GM19035 (cell line): ENCODE data around the gene SPDYC.
"Not testable (repeated sequence)": the region's sequence is repeated elsewhere in the genome, so short reads cannot be mapped to it uniquely, and the experiment has no call there.

Experiments
- ATAC-seq: cut with Tn5 transposase; IDR thresholded peaks from one replicate; pipeline ENCODE4 v1.9.1; 2021; ENCODE audit not compliant: unreplicated experiment

SPDYC gene

DNA sequence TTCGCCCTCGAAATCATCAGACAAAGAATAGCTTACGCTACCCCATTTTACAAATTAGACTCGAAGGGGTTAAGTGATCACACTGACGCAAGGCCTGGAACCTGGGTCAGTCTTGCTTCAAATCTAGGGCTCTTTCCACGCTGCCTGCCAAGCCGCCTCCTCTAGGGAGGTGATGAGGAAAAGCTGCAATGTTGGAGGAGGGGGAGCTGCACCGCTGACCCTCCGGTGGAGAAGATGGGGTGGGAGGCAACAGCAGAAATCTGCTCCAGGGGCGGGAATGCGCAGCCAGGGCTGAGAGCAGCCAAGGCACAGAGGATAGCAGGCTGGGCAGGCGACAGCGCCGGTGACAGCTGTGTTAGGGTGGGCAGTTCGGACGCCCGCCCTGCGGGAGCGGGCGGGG, 36.3 kb upstream of the SPDYC start:
- ATAC-seq = peak; percentile 1

DNA sequence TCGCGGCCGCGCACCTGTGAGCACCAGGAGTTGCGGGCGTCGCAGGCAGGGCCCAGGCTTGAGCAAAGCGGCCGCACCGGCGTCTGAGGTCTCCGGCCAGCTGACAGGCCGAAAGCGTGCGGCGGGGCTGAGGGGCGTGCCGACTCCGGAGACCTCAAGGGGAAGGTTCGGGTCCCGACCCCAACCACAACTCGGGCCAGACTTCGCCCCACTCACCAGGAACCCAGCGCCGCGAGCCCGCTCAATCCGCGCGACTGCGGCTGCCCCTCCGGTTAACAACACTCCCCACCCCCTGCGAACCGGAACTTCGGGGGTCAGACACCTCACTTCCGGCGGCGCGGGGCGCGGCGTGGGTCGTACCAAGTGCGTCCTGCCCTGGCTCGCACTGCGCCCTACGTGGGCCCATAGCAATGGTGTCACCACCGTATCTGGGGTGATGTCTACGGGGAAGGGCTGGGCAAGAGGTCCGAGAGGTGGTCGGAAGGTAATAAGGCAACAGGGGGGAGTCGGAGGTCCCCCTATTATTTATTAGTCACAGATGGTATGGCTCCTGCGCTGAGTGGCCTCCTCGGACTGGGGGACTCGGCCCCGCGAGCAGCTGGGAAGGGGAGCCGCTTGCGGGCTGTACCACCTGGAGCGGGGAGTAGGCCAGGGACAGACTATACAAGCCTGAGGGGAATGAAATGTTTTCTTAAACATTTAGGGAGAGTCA, 35.6 kb upstream of the SPDYC start, which contains the start of gene SYVN1:
TSS of gene SYVN1 (minus strand) at position 280 of the 712 bp plus-strand sequence. CDS start 918 bp downstream, outside the sequence.
- peak; percentile 64 for ATAC-seq

DNA sequence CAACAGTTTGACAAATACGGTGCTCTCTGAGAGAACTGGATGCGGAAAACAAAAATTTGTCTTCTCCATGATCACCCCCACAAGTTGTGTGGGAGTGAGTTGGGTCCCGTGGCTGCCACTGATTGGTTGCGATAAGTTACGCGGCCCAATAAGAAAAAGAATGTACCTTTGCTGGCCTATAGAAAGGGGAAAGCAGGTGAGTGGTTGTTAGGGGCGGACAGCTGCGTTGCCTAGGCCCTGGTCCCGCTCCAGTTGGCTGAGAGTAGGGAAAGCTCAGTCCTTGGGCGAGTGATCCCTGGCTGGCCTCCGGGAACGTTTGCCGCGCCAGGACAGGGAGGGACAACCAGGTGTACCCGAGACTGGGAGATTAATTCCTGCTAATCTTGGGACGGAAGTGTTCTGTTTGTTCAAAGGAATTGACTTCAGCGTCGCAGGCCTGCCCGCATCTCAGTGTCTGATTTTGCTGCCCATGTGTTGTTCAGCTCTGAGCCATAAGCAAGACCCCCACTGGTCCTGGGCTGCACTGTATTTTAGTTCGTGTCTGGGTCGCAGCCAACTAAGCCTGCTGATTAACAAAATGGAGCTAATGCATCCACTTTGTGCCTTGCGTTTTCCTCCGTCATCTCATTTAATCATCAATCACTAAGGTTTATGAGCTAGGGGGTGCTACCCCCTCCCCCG, 34.9 kb upstream of the SPDYC start:
- ATAC-seq = peak; percentile 74

DNA sequence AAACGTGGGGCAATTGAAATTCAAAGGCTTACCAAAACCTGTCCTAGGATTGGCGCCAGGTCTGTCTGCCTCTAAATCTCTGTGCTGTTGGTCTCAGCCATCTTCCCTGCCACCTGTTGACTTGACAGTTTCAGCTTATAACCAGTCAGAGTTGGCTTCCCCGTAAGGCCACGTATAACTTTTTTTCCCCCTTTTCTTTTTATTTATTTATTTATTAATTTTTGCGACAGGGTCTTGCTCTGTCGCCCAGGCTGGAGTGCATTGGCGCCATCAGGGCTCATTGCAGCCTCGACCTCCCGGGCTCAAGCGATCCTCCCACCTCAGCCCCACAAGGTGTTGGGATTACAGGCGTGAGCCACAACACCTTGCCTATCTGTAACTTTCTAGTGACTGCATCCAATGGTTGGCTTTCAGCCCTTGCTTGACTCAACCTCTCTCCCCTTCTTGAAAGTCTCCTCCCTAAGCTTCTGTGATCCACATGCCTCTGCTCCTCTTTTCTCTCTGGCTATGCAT, 34.3 kb upstream of the SPDYC start:
- no peak for ATAC-seq

DNA sequence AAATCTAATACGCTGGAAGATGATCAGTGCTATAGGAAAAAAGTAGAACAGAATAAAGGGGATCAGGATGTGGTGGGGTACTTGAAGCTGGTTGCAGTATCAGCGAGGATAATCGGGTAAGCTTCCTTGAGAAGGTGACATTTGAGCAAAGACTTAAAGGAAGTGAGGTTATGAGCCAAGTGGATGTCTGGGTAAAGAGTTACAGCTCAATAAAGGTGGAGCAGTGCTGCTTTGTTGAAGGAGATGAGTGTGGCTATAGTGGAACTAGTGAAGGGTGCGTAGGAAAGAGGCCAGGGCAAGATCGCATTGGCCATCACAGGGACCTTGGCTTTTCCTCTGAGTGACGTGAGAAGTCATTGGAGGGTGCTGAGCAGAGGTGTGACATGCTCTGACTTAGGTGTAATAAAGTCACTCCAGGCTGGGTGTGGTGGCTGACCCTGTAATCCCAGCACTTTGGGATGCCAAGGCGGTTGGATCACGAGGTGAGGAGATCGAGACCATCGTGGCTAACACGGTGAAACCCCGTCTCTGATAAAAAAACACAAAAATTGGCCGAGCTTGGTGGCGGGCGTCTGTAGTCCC, 33.4 kb upstream of the SPDYC start:
- ATAC-seq = no peak

DNA sequence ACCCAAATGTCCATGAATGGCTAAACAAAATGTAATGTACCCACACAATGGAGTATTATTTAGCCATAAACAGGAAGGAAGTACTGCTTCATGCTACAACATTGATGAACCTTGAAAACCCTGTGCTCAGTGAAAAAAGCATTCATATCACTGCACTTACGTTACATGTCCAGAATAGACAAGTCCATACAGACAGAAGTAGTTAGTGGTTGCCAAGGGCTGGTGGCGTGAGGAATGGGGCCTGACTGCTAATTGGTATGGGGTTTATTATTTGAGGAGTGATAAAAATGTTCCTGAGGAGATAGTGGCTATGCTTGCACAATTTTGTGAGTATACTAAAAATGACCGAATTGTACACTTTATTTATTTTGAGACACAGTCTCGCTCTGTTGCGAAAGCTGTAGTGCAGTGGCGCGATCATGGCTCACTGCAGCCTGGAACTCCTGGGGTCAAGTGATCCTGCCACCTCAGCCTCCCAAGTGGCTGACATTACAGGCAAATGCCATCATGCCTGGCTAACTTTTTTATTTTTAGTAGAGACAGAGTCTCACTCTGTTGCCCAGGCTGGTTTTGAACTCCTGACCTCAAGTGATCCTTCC, 28.0 kb upstream of the SPDYC start:
- ATAC-seq = no peak

DNA sequence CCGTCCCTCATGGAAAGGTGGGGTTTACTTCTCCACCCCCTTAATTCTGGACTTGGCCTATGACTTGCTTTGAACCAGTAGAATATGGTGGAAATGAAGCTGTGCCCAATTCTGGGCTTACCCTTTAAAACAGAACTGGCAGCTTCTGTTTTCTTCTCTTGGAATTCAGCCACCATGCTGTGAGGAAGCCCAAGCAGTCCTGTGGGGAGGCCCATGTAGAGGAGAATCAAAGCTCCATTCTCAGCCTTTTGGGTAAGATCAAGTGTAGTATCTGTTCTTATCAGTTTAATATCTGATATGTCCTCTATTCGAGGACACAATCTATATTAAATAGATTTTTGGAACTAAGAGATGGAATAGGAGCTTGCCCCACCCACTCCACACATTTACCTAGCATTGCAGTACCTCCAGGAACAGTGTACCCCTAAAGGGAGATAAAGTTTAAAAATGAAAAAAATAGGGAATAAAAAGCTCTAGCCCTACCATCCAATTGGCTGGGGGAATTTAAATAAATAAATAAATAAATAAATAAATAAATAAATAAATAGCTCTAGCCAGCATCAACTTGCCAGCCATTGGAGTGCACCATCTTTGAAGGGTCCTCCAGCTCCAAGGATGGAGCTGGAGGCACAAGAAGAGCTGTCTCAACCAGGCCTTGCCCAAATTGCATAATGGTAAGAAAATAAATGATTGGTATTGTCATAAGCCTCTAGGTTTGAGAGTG, 22.5 kb upstream of the SPDYC start:
- no peak for ATAC-seq

DNA sequence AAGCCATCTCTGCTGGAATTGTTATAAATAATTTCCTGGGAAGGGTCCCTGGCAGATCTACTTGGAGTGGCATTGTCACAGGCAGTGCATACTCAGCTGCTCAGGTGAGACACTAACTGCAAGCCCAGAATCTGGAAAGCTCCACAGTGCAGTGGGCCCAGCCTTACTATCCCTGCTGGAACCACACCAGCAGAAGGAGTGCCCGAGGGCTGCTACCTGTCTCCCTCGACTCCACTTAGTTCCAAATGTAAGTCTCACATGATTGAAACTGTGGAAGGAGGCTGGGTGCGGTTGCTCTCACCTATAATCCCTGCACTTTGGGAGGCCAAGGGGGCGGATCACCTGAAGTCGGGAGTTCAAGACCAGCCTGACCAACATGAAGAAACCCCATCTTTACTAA, 21.4 kb upstream of the SPDYC start:
- no peak for ATAC-seq

DNA sequence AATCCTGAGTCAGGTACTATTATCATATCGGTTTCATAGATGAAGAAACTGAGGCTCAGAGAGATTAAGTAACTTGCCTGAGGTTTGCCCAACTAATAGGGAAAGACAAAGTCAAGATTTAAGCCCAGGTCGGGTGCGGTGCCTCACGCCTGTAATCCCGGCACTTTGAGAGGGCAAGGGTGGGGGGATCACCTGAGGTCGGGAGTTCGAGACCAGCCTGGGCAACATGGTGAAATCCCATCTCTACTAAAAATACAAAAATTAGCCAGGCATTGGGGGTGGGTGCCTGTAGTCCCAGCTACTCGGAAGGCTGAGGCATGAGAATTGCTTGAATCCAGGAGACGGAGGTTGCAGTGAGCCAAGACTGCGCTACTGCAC, 19.9 kb upstream of the SPDYC start:
- not testable (repeated sequence) for ATAC-seq

DNA sequence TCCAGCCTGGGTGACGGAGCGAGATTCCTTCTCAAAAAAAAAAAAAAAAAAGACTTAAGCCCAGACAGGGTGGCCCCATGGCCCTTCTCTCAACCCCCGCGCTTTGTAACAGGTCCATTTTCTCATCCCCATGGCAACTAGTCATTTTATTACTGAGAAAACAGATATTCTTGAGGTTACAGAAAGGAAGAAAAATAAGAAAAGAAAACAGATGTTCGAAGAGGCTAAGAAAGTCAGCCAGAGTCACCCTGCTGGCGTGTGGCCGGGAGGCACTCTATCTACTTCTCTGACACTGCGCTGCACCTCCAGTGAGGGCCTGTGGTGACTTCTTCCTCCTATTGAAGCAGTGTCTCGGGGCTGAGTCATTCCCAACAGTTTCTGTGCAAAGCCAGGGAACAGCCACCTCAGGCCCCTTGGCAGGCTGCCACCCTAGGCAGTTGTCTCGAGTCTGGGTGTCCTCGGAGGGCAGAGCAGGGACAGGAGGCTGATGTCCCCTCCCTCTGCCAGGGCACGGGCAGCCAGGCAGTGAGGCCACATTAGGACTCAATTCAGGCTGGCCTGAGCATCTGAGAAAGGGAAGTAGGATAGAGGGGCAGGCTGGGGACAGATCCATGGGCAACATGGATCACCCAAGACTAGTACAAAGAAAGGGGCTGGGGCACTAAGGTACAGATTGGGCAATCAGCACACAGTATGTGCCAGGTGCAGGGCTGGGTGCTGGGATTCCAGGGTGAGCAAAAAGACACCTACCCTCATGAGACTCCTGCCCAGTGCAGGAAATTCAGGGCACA, 19.3 kb upstream of the SPDYC start:
- ATAC-seq = no peak

DNA sequence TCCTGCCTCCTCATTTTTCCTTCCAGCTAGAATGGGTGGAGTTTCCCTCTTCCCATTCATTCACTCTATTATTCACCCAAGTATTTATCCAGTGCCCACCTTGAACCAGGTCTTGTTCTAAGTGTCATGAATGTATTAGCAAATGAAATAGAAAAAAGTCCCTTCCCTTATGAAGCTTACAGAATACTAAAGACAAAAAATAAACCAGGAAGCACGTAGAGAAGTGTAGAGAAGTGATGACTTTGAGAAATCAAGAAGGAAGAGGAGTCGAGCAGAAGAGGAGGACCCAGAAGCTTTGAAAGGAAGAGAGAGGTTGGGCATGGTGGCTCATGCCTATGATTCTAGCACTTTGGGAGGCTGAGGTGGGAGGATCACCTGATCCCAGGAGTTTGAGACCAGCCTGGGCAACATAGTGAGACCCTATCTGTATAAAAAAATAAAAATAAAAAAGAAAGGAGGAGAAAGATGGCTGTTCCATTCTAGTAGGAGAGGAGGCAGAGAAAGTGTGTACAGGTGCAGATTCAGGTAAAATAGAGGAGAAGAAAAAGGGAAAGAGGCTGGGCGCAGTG, 18.6 kb upstream of the SPDYC start:
- no peak for ATAC-seq

DNA sequence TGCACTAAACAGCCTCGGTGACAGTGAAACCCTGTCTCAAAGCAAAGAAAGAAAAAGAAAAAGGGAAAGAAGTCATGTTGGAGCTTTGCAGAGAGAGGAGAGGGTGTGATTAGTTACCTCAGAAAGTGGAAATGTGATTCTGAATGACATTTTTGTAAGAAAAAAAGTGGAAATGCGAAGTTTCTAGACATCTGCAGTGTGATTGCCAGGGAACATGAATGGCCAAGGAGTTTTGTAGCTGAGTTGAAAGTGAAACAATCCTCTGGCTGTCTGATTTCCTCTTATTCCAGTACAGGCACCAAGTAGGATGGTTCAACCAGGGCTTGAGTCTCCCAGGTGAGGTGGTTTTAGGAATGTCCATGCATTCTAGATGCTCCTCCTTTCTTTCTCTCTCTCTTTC, 17.9 kb upstream of the SPDYC start:
- ATAC-seq = no peak

DNA sequence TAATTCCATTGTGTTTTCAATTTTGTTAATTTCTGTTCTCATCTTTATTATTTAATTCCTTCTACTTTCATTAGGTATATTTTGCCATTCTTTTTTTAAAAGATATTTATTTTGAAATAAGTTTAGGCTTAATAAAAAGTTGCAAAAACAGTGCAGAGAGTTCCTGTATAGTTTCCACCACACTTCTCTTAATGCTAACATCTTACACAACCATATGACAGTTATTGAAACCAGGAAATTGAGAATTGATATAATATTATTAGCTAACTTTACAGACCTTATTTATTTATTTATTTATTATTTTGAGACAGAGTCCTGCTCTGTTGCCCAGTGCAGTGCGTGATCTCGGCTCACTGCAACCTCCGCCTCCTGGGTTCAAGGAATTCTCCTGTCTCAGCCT, 13.8 kb upstream of the SPDYC start:
- ATAC-seq = no peak

DNA sequence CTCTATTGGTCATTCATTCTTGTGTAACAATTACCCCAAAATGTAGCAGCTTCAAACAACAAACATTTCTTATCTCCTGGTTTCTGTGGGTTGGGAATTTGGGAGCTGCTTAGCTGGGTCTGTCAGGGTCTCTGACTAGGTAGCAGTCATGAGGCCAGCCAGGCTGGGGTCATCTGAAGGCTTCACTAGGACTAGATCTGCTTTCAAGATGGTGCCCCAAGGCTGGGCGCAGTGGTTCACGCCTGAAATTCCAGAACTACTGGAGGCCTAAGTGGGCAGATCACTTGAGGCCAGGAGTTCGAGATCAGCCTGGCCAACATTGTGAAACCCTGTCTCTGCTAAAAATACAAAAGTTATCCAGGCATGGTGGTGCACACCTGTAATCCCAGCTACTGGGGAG, 13.1 kb upstream of the SPDYC start:
- no peak for ATAC-seq

DNA sequence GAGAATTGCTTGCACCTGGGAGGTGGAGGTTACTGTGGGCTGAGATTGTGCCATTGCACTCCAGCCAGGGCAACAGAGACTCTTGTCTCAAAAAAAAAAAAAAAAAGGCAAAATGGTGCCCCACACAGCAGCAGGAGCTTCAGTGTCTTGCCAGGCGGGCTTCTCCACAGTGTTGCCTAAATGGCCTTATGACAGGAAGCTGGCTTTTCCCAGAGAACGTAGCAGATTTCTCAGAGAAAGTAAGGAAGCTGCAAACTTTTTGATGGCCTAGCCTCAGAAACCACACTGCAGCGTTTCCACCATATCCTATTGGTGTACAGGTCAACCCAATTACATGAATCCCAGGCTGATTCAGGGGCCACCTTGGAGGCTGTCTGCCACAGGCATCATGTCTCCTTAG, 12.7 kb upstream of the SPDYC start:
- ATAC-seq = no peak

DNA sequence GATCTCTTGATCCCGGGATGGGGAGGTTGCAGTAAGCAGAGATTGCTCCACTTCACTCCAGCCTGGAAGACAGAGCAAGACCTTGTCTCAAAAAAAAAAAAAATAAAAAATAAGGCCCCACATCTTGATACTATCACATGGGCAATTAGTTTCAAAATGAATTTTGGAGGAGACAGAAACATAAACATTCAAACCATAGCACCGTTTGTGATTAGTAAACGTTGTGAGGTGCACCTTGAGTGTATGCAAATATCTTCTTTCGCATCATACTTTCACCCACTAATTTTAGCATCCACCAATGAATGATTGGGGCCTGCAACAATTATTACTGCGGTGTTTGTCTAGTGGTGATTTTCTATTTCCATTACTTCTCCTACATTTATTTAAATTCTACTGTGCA, 11.0 kb upstream of the SPDYC start:
- ATAC-seq = peak; percentile 87

DNA sequence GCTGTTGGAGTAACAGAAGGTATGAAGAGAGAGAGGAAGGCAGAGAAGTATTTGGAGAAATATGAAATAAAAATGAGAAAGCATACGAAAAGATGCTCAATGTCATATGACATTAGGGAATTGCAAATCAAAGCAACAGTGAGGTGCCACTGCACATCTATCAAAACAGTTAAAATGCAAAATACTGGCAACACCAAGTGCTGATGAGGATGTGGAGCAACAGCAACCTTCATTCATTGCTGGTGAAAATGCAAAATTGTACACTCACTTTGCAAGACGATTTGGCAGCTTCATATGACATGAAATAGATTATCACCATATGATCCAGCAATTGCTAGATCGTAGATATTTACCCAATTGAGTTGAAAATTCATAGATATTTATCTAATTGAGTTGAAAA, 9.4 kb upstream of the SPDYC start:
- ATAC-seq = no peak

DNA sequence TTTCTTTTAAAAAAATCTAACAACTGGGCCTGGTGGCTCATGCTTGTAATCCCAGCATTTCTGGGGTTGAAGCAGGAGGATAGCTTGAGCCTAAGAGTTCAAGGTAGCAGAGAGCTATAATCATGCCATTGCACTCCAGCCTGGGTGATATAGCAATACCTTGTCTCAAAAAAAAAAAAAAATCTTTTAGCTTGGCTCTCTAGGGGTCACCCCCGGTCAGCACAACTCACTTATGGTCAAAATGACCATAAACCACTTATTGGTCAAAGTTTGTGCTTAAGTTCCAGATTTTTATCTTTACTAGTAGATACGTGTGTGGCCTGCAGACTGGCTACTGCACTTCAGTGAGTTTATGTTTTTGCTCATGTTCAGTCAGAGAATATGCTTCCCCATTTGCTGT, 6.3 kb upstream of the SPDYC start:
- ATAC-seq = no peak

DNA sequence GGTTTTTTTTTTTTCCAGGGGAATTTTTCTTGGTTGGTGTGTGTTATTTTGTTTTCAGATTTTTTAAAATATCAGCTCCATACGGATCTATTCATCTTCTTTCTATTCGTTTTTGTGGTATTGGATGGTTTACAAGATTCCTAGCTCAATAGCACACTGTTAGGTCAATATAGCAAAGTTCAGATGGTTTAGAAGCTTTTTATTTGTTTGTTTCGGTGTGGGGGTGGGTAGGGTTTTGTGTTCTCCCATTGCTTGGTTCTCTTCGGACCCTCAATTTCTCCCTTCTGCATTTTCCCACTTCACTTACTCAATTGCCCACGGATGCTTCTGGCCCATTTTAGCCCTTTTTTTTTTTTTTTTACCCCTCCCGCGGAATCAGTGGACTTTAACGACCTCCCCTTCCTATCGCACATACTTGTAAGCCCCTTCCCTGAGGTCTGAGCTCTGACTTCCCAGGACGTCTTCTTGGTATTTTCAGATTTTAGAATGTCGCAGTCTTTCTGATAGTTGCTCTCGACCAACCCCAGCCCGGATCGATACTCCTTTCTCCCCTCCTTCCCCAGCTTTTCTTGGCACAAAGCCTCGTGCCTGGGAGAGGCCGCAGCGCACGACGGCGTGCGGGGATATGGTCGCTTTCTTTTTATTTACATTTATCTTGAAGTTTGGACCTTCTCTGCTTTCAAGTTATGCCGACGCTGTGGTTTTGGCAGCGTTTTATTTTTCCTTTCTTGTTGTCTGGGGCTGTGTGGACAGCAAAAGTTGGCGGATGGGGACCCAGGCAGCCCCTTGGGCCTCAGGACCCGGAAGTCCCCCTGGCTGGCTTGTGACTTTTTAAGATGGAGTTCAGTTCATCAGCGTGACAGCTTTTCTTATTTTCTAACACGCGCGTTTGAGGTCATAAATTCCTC, 4.4 kb upstream of the SPDYC start:
- no peak for ATAC-seq
